HCT116 (cell line): ENCODE results near the gene STPG2. TPM values are rescaled to one million over a fixed set of nuclear protein-coding genes. Genes with fewer than 3 reads are reported as not detected.

Experiments used
- ATAC-seq: fragments of 200-7000 bp; cut with Tn5 transposase; 2 replicates; pipeline ENCODE4 v1.9.1; 2020; ENCODE audit warnings: mild to moderate bottlenecking, moderate library complexity
- BruUV-seq: library from RNA; stranded (reverse); fragments of 400-500 nt; replicated peaks from 2 replicates; lab custom pipeline; 2021; lab: Mats Ljungman, UMichigan
- CTCF ChIA-PET: fragments of 300-600 bp; sonication (Branson Sonifier 250); formaldehyde crosslinking; loops from one replicate; lab custom pipeline; 2021; ENCODE audit warnings: antibody characterized with exemption; lab: Charles Lee
- POLR2A ChIA-PET: fragments of 300-600, 350-600 bp; sonication (Branson Sonifier 250); formaldehyde crosslinking; loops from one replicate; lab custom pipeline; 2021; ENCODE audit warnings: antibody characterized with exemption; lab: Charles Lee
- RAD21 ChIA-PET, 2 experiments: fragments of 300-600 bp; sonication (Branson Sonifier 250); formaldehyde crosslinking; loops; one replicate each; lab custom pipeline; 2023; ENCODE audit warnings: low total read pairs in 2 of 2; ENCODE audit not compliant: uncharacterized antibody in 2 of 2, unreplicated experiment in 2 of 2, low non-redundant PET in 1 of 2; lab: Charles Lee
- DNase-seq: peaks from one replicate; pipeline ENCODE4 v3.0.0-alpha.2; 2010; ENCODE audit warnings: low read depth, low spot score
- H2AFZ ChIP-seq: fragments of 200-600 bp; shearing (Covaris generic), sonication (generic); 2 replicates; pipeline ENCODE4 v1.6.1; 2017; ENCODE audit warnings: low read depth, mixed run types, mixed read lengths, antibody characterized with exemption, low read length; ENCODE audit not compliant: poor library complexity, severe bottlenecking
- H3K27ac ChIP-seq: 2 replicates; pipeline ENCODE4 v1.5.1; 2012; ENCODE audit warnings: low read depth, low read length
- H3K27me3 ChIP-seq: fragments of 200-600 bp; sonication (generic); 2 replicates; pipeline ENCODE4 v1.6.1; 2016; ENCODE audit warnings: mixed run types, low read length, mixed read lengths; ENCODE audit not compliant: insufficient read depth
- H3K36me3 ChIP-seq, 2 experiments: fragments of 200-500 bp in 1 of 2; fragments of 200-600 bp in 1 of 2; sonication (Bioruptor generic) in 1 of 2; sonication (generic) in 1 of 2; 2 replicates each; pipeline versions ENCODE4 v1.5.1 to v1.6.1; 2014 to 2016; ENCODE audit warnings: low read length in 2 of 2, inconsistent platforms in 1 of 2, mixed read lengths in 1 of 2, mixed run types in 1 of 2; ENCODE audit not compliant: insufficient read depth in 2 of 2, control insufficient read depth in 1 of 2
- H3K4me1 ChIP-seq, 2 experiments: fragments of 200-600 bp in 1 of 2; sonication (generic) in 1 of 2; 2 replicates each; pipeline versions ENCODE4 v1.5.1 to v1.6.1; 2012 to 2017; ENCODE audit warnings: low read length in 2 of 2, inconsistent platforms in 1 of 2, mild to moderate bottlenecking in 1 of 2, mixed read lengths in 1 of 2, mixed run types in 1 of 2, moderate library complexity in 1 of 2; ENCODE audit not compliant: insufficient read depth in 2 of 2, control insufficient read depth in 1 of 2
- H3K4me2 ChIP-seq: fragments of 200-600 bp; sonication (generic); 2 replicates; pipeline ENCODE4 v1.6.1; 2017; ENCODE audit warnings: mixed run types, low read length, mixed read lengths
- H3K4me3 ChIP-seq, 2 experiments: fragments of 200-600 bp in 1 of 2; sonication (generic) in 1 of 2; replicated peaks in 1 of 2; 2 replicates each; pipeline ENCODE4 v1.5.1; 2011 to 2016; ENCODE audit warnings: low read length in 2 of 2, control low read depth in 1 of 2, low read depth in 1 of 2, mild to moderate bottlenecking in 1 of 2, mixed read lengths in 1 of 2, mixed run types in 1 of 2
- H3K79me2 ChIP-seq: fragments of 200-600 bp; sonication (generic); 2 replicates; pipeline ENCODE4 v1.6.1; 2017; ENCODE audit warnings: mild to moderate bottlenecking, mixed run types, low read length, moderate library complexity, mixed read lengths; ENCODE audit not compliant: insufficient read depth
- H3K9ac ChIP-seq: fragments of 200-600 bp; sonication (generic); 2 replicates; pipeline ENCODE4 v1.6.1; 2016; ENCODE audit warnings: low read length, mixed read lengths
- H3K9me2 ChIP-seq: fragments of 200-600 bp; sonication (generic), shearing (Covaris generic); 2 replicates; pipeline ENCODE4 v1.6.1; 2017; ENCODE audit warnings: mixed run types, mild to moderate bottlenecking, moderate library complexity; ENCODE audit not compliant: insufficient read depth
- H3K9me3 ChIP-seq, 2 experiments: fragments of 200-500 bp in 1 of 2; fragments of 200-600 bp in 1 of 2; sonication (Bioruptor generic) in 1 of 2; sonication (generic) in 1 of 2; 2 replicates each; pipeline ENCODE4 v1.6.1; 2014 to 2017; ENCODE audit warnings: low read length in 2 of 2, mixed read lengths in 2 of 2, inconsistent platforms in 1 of 2, low read depth in 1 of 2, mild to moderate bottlenecking in 1 of 2, mixed run types in 1 of 2, moderate library complexity in 1 of 2; ENCODE audit not compliant: control insufficient read depth in 1 of 2, insufficient read depth in 1 of 2
- H4K20me1 ChIP-seq: fragments of 200-600 bp; sonication (generic), shearing (Covaris generic); 2 replicates; pipeline ENCODE4 v1.6.1; 2017; ENCODE audit warnings: mixed run types, mild to moderate bottlenecking, moderate library complexity; ENCODE audit not compliant: insufficient read depth
- JUND ChIP-seq: IDR thresholded peaks from 2 replicates; pipeline ENCODE4 v1.6.1; 2012
- POLR2A ChIP-seq: IDR thresholded peaks from 2 replicates; pipeline ENCODE4 v1.7.0; 2011; ENCODE audit warnings: borderline replicate concordance; ENCODE audit not compliant: insufficient read depth, insufficient read length; ENCODE audit errors: extremely low read depth
- SIN3A ChIP-seq: IDR thresholded peaks from 2 replicates; pipeline ENCODE4 v1.6.1; 2012; ENCODE audit warnings: low read depth
- YY1 ChIP-seq: IDR thresholded peaks from 2 replicates; pipeline ENCODE4 v1.6.1; 2011; ENCODE audit warnings: low read length, low read depth, moderate library complexity, mild to moderate bottlenecking; ENCODE audit not compliant: insufficient replicate concordance; ENCODE audit errors: extremely low read depth
- ZFX ChIP-seq: fragments of 450-650 bp; IDR thresholded peaks from 2 replicates; pipeline ENCODE4 v1.6.1; 2017
- ZNF274 ChIP-seq: fragments of 200-500 bp; sonication (Bioruptor generic); IDR thresholded peaks from 2 replicates; pipeline ENCODE4 v1.6.1; 2014; ENCODE audit warnings: mild to moderate bottlenecking, low read depth, low read length, inconsistent platforms
- intact Hi-C: fragments of 100-400 bp; cut with micrococcal nuclease; formaldehyde crosslinking; loops from 2 replicates; pipeline ENCODE4 v1.10.0; 2022
- total RNA-seq: library from RNA; stranded (reverse); gene quantifications from one replicate; pipeline ENCODE4 v1.2.1, GENCODE V29; 2021; ENCODE audit not compliant: unreplicated experiment
- TF ChIP-seq, protein P1 (sequence below): IDR thresholded peaks from 2 replicates; pipeline ENCODE4 v1.6.1; 2012

The STPG2 gene
- total RNA-seq, 1 experiment from 2014 or later, result not detected

GRCh38 chr4:98148856-98149255 lies 5.6 kb upstream of the STPG2 start:
- H2AFZ ChIP-seq, result peak overlapping the region; percentile 12
- CTCF ChIA-PET, result interaction anchor here (1.1 kb wide), 1 partner anchor 907 kb away, joined by 3 read pairs; no protein-coding TSS in a partner anchor
- intact Hi-C loops, result loop anchor here (5.0 to 10.0 kb wide), 2 partner anchors 596 to 1258 kb away; no protein-coding TSS in a partner anchor
- RAD21 ChIA-PET, result no interaction called here
- no peak overlapping the region for H3K27ac ChIP-seq
- peaks cover 4 to 6% of the 10 kb centered on the region in 2 experiments; a peak in 3 of 4 replicates for H3K4me1 ChIP-seq
- no peak overlapping the region for H3K4me2 ChIP-seq
- TF ChIP-seq, protein P1, sequence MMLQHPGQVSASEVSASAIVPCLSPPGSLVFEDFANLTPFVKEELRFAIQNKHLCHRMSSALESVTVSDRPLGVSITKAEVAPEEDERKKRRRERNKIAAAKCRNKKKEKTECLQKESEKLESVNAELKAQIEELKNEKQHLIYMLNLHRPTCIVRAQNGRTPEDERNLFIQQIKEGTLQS, result no peak
- no peak for TF ChIP-seq ZFX
- TF ChIP-seq ZNF274, result no peak
- TF ChIP-seq JUND, result no peak
- TF ChIP-seq SIN3A, result no peak
- no peak for TF ChIP-seq YY1
- TF ChIP-seq POLR2A, result no peak
- H3K36me3 ChIP-seq, result no peaks in the 10 kb centered on the region
- ATAC-seq (no peak), DNase-seq (no peak)
- no peaks in the 10 kb centered on the region for H4K20me1 ChIP-seq
- H3K9me2 ChIP-seq, result no peaks in the 10 kb centered on the region
- H3K9me3 ChIP-seq, result no peaks in the 10 kb centered on the region
- H3K4me3 ChIP-seq, result no peak overlapping the region
- no peaks in the 10 kb centered on the region for H3K79me2 ChIP-seq
- H3K9ac ChIP-seq, result no peak overlapping the region
- H3K27me3 ChIP-seq, result no peaks in the 10 kb centered on the region
- BruUV-seq, result no TSS peak
- POLR2A ChIA-PET, result no interaction called here

DNA sequence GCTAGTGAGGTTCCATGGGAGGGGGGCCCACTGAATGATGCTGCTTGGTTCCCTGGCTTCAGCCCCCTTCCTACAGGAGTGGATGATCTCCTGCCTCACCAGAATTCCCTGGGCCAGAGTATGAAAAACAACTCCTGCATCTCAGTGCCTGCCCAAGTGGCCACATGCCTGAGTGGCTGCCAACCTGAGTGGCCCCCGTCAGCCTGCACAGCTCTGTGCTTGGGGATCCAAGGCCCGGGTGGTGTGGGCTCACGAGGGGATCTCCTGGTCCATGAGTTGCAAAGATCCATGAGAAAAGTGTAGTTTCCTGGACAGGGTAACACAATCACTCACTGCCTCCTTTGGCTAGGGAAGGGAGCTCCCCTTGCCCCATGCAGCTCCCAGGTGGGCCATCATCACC lies 17.1 kb downstream of the STPG2 start:
- Histone ChIP-seq H3K36me3 (no peaks in the 10 kb centered on the region), H3K27ac (no peak overlapping the region), H3K9me2 (no peaks in the 10 kb centered on the region), H3K4me3 (no peak overlapping the region), H3K9me3 (no peaks in the 10 kb centered on the region), H3K4me2 (no peak overlapping the region), H3K27me3 (no peaks in the 10 kb centered on the region), H3K4me1 (no peaks in the 10 kb centered on the region), H3K79me2 (no peaks in the 10 kb centered on the region), H4K20me1 (no peaks in the 10 kb centered on the region), H3K9ac (no peak overlapping the region), H2AFZ (no peak overlapping the region)
- DNase-seq, result no peak
- CTCF ChIA-PET, result no interaction called here
- ATAC-seq, result no peak
- intact Hi-C loops, result no loop called here
- RAD21 ChIA-PET, result no interaction called here
- no TSS peak for BruUV-seq
- POLR2A ChIA-PET, result no interaction called here
- TF ChIP-seq JUND (no peak), POLR2A (no peak)
- TF ChIP-seq, protein P1, result no peak
